Neural cell (in vitro differentiated cells): ENCODE measurements around the gene ZNF460. TPM values are rescaled to one million over a fixed set of nuclear protein-coding genes. Genes with fewer than 3 reads are reported as not detected.

Source experiments
- H2AFZ ChIP-seq: fragments of 200-600, 300-800 bp; sonication (generic), shearing (Covaris generic); 2 replicates; pipeline ENCODE4 v1.6.0; 2014; ENCODE audit warnings: low read depth, mild to moderate bottlenecking, antibody characterized with exemption, low read length, moderate library complexity
- H3F3A ChIP-seq: fragments of 200-600 bp; shearing (Covaris generic); 2 replicates; pipeline ENCODE4 v1.6.1; 2016; ENCODE audit warnings: mild to moderate bottlenecking, moderate library complexity, mixed read lengths, antibody characterized with exemption, low read length; ENCODE audit not compliant: insufficient read depth, poor library complexity, severe bottlenecking
- H3K27ac ChIP-seq: fragments of 200-600, 300-800 bp; sonication (generic), shearing (Covaris generic); 2 replicates; pipeline ENCODE4 v1.5.1; 2014; ENCODE audit warnings: mild to moderate bottlenecking, low read length, moderate library complexity
- H3K27me3 ChIP-seq: fragments of 300-800, 200-600 bp; sonication (generic), shearing (Covaris generic); 2 replicates; pipeline ENCODE4 v1.6.0; 2014; ENCODE audit warnings: mild to moderate bottlenecking, low read depth, low read length, moderate library complexity; ENCODE audit not compliant: insufficient read depth
- H3K36me3 ChIP-seq: fragments of 300-800, 200-600 bp; sonication (generic), shearing (Covaris generic); 2 replicates; pipeline ENCODE4 v1.5.1; 2014; ENCODE audit warnings: mild to moderate bottlenecking, antibody characterized with exemption, low read length, moderate library complexity; ENCODE audit not compliant: insufficient read depth
- H3K4me2 ChIP-seq: fragments of 300-800, 200-600 bp; sonication (generic), shearing (Covaris generic); 2 replicates; pipeline ENCODE4 v1.6.0; 2014; ENCODE audit warnings: mild to moderate bottlenecking, low read length
- H3K4me3 ChIP-seq: fragments of 300-800, 200-600 bp; sonication (generic), shearing (Covaris generic); 2 replicates; pipeline ENCODE4 v1.5.1; 2014; ENCODE audit warnings: mild to moderate bottlenecking, low read length, moderate library complexity
- H3K79me2 ChIP-seq: fragments of 200-600 bp; shearing (Covaris generic); replicated peaks from 2 replicates; pipeline ENCODE4 v1.6.0; 2014; ENCODE audit warnings: mild to moderate bottlenecking, low read length, moderate library complexity; ENCODE audit not compliant: insufficient read depth
- H3K9ac ChIP-seq: fragments of 300-800, 200-600 bp; sonication (generic), shearing (Covaris generic); 2 replicates; pipeline ENCODE4 v1.6.1; 2016; ENCODE audit warnings: mild to moderate bottlenecking, low read length, mixed read lengths
- H3K9me2 ChIP-seq: fragments of 200-600 bp; shearing (Covaris generic); 2 replicates; pipeline ENCODE4 v1.6.1; 2016; ENCODE audit warnings: mild to moderate bottlenecking, low read length, mixed read lengths; ENCODE audit not compliant: insufficient read depth
- H3K9me3 ChIP-seq: fragments of 200-600, 300-800 bp; sonication (generic), shearing (Covaris generic); 2 replicates; pipeline ENCODE4 v1.6.1; 2016; ENCODE audit warnings: mild to moderate bottlenecking, mixed run types, low read length, moderate library complexity, mixed read lengths
- H4K20me1 ChIP-seq: fragments of 200-600 bp; shearing (Covaris generic); 2 replicates; pipeline ENCODE4 v1.6.1; 2016; ENCODE audit warnings: mild to moderate bottlenecking, mixed run types; ENCODE audit not compliant: insufficient read depth
- EP300 ChIP-seq: fragments of 450-650 bp; conservative IDR thresholded peaks from 2 replicates; pipeline ENCODE4 v1.6.1; 2014; ENCODE audit warnings: antibody characterized with exemption, mild to moderate bottlenecking, moderate library complexity; ENCODE audit not compliant: poor library complexity, severe bottlenecking
- EZH2 ChIP-seq: fragments of 200-600, 300-800 bp; shearing (Covaris generic), sonication (generic); IDR thresholded peaks from 2 replicates; pipeline ENCODE4 v1.6.1; 2014; ENCODE audit warnings: antibody characterized with exemption, low read length, borderline replicate concordance, mild to moderate bottlenecking; ENCODE audit not compliant: insufficient read depth, poor library complexity, severe bottlenecking
- MXI1 ChIP-seq: fragments of 450-650 bp; conservative IDR thresholded peaks from 2 replicates; pipeline ENCODE4 v1.6.1; 2014; ENCODE audit warnings: antibody characterized with exemption, mild to moderate bottlenecking; ENCODE audit not compliant: poor library complexity, severe bottlenecking
- POLR2AphosphoS5 ChIP-seq: IDR thresholded peaks from 2 replicates; pipeline ENCODE4 v1.6.1; 2012
- RAD21 ChIP-seq: fragments of 450-650 bp; conservative IDR thresholded peaks from 2 replicates; pipeline ENCODE4 v1.6.1; 2014; ENCODE audit warnings: antibody characterized with exemption, mild to moderate bottlenecking, moderate library complexity
- REST ChIP-seq: IDR thresholded peaks from 2 replicates; pipeline ENCODE4 v1.6.1; 2012; ENCODE audit warnings: borderline replicate concordance
- SMC3 ChIP-seq: fragments of 450-650 bp; conservative IDR thresholded peaks from 2 replicates; pipeline ENCODE4 v1.6.1; 2014; ENCODE audit warnings: antibody characterized with exemption, mild to moderate bottlenecking, moderate library complexity; ENCODE audit not compliant: poor library complexity
- TAF1 ChIP-seq: IDR thresholded peaks from 2 replicates; pipeline ENCODE4 v1.6.1; 2012; ENCODE audit warnings: low read depth
- polyA minus RNA-seq: library from RNA; depleted of rRNA, polyadenylated mRNA; stranded (reverse); fragments of >200 nt; gene quantifications from 2 replicates; pipeline ENCODE4 v1.2.3, GENCODE V29; 2014
- polyA plus RNA-seq: library from polyadenylated mRNA; depleted of rRNA; stranded (reverse); fragments of >200 nt; gene quantifications from 2 replicates; pipeline ENCODE4 v1.2.3, GENCODE V29; 2014
- TF ChIP-seq, protein P1 (sequence below): fragments of 450-650 bp; IDR thresholded peaks from 2 replicates; pipeline ENCODE4 v1.5.1; 2014; ENCODE audit warnings: antibody characterized with exemption, mild to moderate bottlenecking, moderate library complexity; ENCODE audit not compliant: poor library complexity, severe bottlenecking

Gene ZNF460
- 11.2 and 23.4 TPM in 2 replicates for polyA plus RNA-seq
- 219 and 249 TPM in 2 replicates for polyA minus RNA-seq

DNA sequence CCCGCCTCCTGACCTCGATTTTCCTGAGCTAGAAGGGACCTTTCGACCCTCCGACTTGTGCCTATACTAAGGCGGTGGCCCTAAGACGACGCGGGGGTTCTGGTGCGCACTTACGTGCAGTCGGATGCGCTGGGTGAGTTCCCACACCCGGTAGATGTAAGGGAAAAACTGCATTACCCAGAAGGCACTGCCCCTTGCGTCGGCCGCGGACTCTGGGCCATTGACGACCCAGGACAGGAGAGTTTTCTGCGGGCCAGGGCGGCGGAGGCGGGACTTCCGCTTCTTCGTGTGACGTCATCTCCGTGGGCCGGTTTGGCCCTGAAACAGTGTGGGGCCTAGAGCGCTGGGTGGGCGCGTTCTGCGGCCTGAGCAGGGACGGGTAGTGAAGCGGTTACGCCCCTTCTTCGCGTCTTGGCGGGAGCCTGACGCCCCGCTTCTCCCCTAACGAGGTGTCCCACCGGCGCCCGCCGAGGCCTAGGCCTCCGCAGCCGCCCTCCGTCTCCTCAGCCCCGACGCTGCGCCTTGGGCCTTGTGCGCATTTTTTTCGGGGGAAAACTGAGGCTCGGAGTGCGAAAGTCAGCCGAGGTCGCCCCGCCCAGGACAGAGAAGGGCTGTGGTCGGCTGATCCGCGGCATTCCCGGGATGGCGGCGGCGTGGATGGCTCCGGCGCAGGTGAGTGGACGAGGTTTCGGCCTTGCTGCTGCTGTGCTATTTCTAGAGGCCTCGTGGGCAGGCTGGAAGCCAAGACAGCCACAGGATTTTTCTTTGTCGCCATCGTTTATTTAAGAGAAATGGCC lies at the start of gene ZNF460:
TSS of gene ZNF460 (plus strand) at position 321 of the 797 bp plus-strand sequence. CDS start at position 643, 322 bp downstream.
- Histone ChIP-seq H3K79me2 (peaks cover 46% of the 10 kb centered on the region), H3K4me3 (peak within 1 kb of the TSS; percentile 96), H4K20me1 (no peaks in the 10 kb centered on the region), H3F3A (no peaks in the 10 kb centered on the region), H3K9me3 (no peaks in the 10 kb centered on the region), H3K36me3 (no peaks in the 10 kb centered on the region), H3K27ac (peak within 1 kb of the TSS; percentile 98), H3K27me3 (no peaks in the 10 kb centered on the region), H3K9me2 (no peaks in the 10 kb centered on the region), H3K9ac (peak within 1 kb of the TSS; percentile 94), H2AFZ (peak within 1 kb of the TSS; percentile 83), H3K4me2 (peak within 1 kb of the TSS; percentile 92)
- TF ChIP-seq RAD21: no peak
- peak; percentile 63 for TF ChIP-seq MXI1
- peak; percentile 14 for TF ChIP-seq EP300
- TF ChIP-seq REST: peak; percentile 89
- peak; percentile 49 for TF ChIP-seq TAF1
- TF ChIP-seq, protein P1, sequence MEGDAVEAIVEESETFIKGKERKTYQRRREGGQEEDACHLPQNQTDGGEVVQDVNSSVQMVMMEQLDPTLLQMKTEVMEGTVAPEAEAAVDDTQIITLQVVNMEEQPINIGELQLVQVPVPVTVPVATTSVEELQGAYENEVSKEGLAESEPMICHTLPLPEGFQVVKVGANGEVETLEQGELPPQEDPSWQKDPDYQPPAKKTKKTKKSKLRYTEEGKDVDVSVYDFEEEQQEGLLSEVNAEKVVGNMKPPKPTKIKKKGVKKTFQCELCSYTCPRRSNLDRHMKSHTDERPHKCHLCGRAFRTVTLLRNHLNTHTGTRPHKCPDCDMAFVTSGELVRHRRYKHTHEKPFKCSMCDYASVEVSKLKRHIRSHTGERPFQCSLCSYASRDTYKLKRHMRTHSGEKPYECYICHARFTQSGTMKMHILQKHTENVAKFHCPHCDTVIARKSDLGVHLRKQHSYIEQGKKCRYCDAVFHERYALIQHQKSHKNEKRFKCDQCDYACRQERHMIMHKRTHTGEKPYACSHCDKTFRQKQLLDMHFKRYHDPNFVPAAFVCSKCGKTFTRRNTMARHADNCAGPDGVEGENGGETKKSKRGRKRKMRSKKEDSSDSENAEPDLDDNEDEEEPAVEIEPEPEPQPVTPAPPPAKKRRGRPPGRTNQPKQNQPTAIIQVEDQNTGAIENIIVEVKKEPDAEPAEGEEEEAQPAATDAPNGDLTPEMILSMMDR: no peak
- peak; percentile 80 for TF ChIP-seq POLR2AphosphoS5
- TF ChIP-seq EZH2: no peak
- no peak for TF ChIP-seq SMC3

DNA sequence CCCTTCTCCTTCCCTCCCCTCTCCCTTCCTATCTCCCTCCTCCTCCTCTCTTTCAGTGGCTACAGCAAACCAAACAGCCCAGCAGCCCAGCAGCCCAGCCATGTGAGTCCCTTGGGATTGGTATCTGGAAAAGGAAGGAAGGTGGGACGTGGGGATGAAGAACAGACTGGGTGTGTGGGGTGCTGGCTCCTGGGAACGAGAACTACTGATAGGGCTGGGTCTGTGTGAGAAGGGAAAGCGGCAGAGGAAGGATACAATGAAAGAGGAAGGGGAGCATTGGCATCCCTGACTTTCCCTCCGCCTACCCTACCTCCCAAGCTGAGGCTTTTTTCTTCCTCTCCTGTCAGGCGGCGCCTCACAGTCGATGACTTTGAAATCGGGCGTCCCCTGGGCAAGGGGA lies 48.6 kb upstream of the ZNF460 start:
- TF ChIP-seq EZH2: no peak
- no peak for TF ChIP-seq MXI1
- no peak for TF ChIP-seq POLR2AphosphoS5
- TF ChIP-seq RAD21: no peak
- TF ChIP-seq, protein P1: no peak
- TF ChIP-seq REST: no peak
- Histone ChIP-seq H3K9me2 (no peaks in the 10 kb centered on the region), H3K27ac (no peak overlapping the region), H2AFZ (no peak overlapping the region), H4K20me1 (no peaks in the 10 kb centered on the region), H3K9me3 (no peaks in the 10 kb centered on the region), H3K79me2 (no peaks in the 10 kb centered on the region), H3K4me2 (no peak overlapping the region), H3K4me3 (no peak overlapping the region), H3F3A (no peaks in the 10 kb centered on the region), H3K36me3 (no peaks in the 10 kb centered on the region), H3K27me3 (no peaks in the 10 kb centered on the region), H3K9ac (no peak overlapping the region)
